HG03066 (cell line): Measurements from ENCODE around the gene PAPPA2.
"Not testable (repeated sequence)": the region's sequence is repeated elsewhere in the genome, so short reads cannot be mapped to it uniquely, and the experiment has no call there.

Experiments used
- ATAC-seq: cut with Tn5 transposase; IDR thresholded peaks from one replicate; pipeline ENCODE4 v1.9.1; 2021; ENCODE audit warnings: low read depth; ENCODE audit not compliant: unreplicated experiment

Gene PAPPA2

GRCh38 chr1:176742322-176742721 is 279.3 kb downstream of the PAPPA2 start:
- no peak for ATAC-seq

DNA sequence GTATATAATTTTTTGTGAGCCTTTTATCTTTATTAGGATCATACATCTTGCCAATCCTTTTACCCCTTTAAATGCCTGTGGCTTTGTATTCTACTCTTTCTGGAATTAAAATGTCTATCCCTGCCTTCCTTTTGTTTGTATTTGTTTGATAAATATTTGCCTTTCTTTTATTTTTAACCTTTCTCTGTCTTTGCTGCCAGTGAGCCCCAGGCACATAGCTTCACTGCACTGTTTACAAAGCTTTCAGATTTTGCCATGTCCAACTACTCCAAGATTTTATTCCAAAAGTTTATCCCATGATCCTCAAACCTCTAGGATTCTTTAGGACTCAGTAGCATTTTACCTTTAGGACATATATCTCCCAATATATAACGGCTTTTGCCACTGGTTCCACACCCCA is 281.2 kb downstream of the PAPPA2 start:
- ATAC-seq, result no peak

DNA sequence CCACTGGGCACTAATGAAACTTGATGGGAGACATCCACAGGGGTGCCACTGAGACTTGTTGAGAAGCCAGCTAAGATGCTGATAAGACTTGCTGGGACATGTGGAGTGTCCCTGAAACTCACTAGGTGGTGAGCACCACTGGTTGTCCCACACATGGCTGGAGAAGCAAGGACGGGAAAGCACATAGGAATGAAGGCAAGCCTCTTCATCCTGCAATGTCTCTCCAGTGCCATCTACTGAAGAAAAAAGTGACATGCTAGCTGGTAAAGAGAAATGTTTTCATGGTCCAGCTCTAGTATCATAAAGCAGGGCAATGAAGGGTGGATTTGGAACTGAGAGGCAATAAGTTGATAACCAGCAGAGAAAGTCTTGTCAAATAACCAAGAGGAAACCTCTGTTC is 283.0 kb downstream of the PAPPA2 start:
- no peak for ATAC-seq

- no peak for ATAC-seq
These were observed 289.5 kb downstream of the PAPPA2 start for GRCh38 chr1:176752505-176752904.

- no peak for ATAC-seq
These were observed 291.7 kb downstream of the PAPPA2 start for GRCh38 chr1:176754676-176755075.

DNA sequence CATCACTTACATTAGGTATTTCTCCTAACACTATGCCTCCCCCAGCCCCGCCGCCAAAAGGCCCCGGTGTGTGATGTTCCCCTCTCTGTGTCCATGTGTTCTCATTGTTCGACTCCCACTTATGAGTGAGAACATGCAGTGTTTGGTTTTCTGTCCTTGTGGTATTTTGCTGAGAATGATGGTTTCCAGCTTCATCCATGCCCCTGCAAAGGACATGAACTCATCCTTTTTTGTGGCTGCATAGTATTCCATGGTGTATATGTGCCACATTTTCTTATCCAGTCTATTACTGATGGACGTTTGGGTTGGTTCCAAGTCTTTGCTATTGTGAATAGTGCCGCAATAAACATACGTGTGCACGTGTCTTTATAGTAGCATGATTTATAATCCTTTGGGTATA is 293.8 kb downstream of the PAPPA2 start:
- ATAC-seq, result not testable (repeated sequence)

GRCh38 chr1:176765608-176766007 is 302.6 kb downstream of the PAPPA2 start:
- ATAC-seq, result no peak

DNA sequence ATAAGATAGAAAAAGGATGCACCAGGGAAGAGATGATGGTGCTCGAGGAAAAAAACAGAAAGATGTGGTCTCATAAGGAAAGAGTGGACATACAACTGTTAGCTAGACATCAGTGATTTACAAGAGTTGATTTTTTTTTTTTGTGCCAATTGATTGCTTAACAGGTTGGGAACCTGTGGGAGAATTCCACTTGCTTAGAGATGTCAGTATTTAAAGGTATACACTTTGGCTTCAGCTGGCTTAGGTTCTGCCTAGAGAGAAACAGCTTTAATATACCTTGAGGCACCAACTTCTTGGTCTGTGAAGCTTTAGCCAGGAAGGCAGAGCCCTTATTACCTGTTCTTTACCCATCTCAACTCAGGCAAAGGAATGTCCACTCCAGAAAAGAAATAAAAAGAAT is 303.8 kb downstream of the PAPPA2 start:
- no peak for ATAC-seq

GRCh38 chr1:176767714-176768136 is 304.8 kb downstream of the PAPPA2 start:
- no peak for ATAC-seq

GRCh38 chr1:176768532-176768931 is 305.6 kb downstream of the PAPPA2 start:
- ATAC-seq, result no peak

DNA sequence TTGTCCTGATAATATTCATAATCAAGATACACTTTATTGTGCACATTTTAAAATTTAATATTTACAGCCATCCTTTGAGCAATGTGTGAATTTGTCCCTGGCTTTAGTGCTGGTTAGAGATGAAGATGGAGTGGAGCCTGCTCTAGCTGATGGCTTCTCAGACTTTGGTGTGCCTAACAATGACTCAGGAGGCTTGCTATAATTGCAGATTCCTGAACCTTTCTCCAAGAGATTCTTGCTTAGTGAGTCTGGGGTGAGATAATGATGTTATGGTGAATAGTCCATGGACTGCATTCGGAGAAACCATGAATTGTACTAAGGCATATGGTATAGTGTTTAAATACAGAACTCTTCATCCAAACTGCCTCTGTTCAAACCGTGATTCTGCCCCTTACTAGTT is 307.1 kb downstream of the PAPPA2 start:
- ATAC-seq, result no peak

- ATAC-seq, result no peak
These were observed 310.1 kb downstream of the PAPPA2 start for GRCh38 chr1:176773038-176773437.

- ATAC-seq, result no peak
These were observed 311.2 kb downstream of the PAPPA2 start for GRCh38 chr1:176774224-176774623.

GRCh38 chr1:176775378-176775777 is 312.4 kb downstream of the PAPPA2 start:
- no peak for ATAC-seq

GRCh38 chr1:176775996-176776395 is 313.0 kb downstream of the PAPPA2 start:
- ATAC-seq, result no peak

DNA sequence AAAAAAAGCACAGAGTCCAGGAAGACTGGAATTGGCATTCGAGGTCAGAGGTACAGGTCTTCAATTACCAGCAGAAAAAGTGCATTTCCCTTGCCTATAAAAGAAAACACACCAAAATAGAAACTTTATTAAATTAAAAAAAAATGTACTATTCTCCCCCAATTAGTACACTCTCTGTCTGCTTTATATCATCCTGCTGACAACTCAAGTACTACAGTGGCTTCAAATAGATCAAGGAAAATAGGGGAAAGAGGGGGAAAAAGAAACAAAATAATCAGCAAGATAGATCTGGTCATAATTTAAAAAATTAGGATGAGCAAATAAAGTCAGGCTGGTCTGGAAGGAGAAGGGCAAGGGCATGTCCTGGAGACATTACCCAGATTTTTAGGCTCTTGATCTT is 315.1 kb downstream of the PAPPA2 start:
- no peak for ATAC-seq

DNA sequence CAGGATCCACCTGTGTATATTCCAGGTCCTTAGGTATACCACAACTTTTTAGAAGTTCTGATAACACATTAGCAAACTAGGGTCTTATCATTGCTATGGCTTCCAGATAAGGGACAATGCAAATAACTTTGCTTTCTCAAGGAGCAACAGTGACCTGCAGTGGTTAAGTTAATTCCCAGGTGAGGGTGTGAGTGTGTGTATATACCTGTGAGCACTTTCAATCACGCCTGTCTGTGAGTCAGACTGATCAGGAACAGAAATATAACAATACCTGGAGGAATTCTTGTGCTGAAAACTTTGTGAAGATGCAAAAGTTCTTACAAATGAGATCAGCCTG is 317.0 kb downstream of the PAPPA2 start:
- no peak for ATAC-seq

DNA sequence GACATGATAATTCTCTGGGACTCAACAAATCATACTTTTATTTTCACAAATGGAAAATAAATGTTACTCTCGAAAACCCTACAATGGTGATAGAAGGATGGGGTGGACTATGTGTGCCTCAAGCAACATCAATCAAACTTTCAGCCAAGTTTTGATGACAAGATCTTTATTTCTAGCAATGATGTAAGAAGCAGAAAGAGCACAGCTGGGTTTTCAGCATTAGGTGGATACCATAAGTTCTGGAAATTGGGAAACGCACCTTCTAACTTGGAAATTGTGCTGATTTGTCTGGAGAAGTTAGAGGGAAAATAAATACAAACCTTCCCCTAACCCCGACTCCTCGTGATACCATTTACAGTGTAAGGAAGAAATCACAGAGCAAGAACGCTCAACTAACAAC is 320.3 kb downstream of the PAPPA2 start:
- no peak for ATAC-seq

DNA sequence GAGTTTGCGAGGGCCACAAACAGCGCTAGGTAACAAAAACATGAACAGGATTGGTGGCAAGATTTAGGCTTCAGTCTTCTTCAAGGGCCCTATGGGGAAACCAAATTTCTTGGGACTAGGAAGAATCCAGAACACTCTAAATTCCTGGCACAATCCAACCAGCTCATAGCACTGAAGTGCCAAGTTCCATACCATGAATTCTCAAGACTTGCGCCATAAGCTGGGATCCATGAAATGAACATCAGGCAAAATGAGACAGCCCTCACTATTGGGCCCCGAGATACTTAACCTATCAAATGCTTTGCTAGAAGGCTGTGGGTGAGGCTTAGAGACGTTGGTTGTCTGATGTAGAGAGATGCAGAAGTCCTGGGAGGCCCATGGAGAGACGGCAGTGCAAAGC is 322.1 kb downstream of the PAPPA2 start:
- ATAC-seq, result no peak

GRCh38 chr1:176785791-176786190 is 322.8 kb downstream of the PAPPA2 start:
- no peak for ATAC-seq

- no peak for ATAC-seq
These were observed 323.3 kb downstream of the PAPPA2 start for GRCh38 chr1:176786274-176786673.

DNA sequence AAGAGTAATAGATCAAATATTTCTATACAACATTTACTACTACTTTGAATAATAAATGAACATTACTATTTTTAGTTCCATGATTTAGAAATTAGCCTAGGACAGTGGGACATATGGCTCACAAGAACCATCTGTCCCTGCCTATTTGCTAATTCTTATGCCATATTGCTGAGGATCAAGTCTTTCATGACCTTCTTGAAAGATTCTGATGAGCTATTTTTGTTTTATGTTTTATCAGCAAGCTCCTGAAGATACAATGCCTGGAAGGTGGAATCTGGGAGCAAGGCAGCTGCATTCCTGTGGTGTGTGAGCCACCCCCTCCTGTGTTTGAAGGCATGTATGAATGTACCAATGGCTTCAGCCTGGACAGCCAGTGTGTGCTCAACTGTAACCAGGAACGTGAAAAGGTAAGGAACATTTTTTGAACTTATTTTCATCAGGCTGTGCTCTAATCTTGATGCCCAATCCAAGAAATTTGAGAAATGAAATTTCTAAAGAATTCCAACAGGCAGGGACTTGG is 326.7 kb downstream of the PAPPA2 start:
- ATAC-seq, result no peak

DNA sequence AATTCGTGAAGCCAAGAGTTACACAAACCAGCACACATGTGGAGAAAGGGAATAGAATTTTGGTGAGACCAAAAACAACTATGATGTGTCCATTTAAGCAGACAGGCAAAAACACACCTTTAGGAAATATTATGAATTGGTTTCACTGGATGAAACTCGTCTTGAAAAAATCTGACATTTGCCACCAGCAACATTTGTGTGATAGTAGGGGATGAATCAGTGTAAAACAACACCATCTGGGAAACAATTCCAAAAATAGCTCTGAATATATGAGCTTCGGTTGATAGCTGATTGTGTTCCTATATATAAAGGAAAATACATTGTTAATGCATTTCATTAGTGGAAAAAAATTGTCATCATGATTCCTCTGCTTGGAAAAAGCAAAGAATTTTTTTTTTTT is 327.8 kb downstream of the PAPPA2 start:
- ATAC-seq, result no peak
